ENCODE data around the gene ZNF787. TPM values are rescaled to one million over a fixed set of nuclear protein-coding genes. Genes with fewer than 3 reads are reported as not detected.
A peak's percentile ranks its signal among the peaks of the same experiment; 100 is the strongest.

Gene ZNF787
- total and polyA plus RNA-seq, 2 of the 8 experiments (the other 6 are each of a cell fraction or from before 2014, with no cell fraction given) = 19.7 to 56.0 TPM

- Histone ChIP-seq H3K23me2 (ENCODE audit: low read depth, low read length) (no peaks in the 10 kb centered on the region), H2AK5ac (ENCODE audit: low read depth, low read length) (0 out of 2 replicates have a peak overlapping the region, but pooled peaks have one; percentile 53), H4K91ac (replicated peaks; ENCODE audit: insufficient read length, low read length) (no peak overlapping the region), H4K5ac (ENCODE audit: insufficient read length, low read depth, low read length) (no peak overlapping the region), H2BK12ac (ENCODE audit: low read depth, low read length) (0 out of 2 replicates have a peak overlapping the region, but pooled peaks have one; percentile 39), H2BK15ac (ENCODE audit: low read length) (no peak overlapping the region), H3K79me2 (ENCODE audit: control insufficient read depth in 1 of 2, insufficient read depth in 2 of 2, low read length in 2 of 2) (peaks cover 39 to 88% of the 10 kb centered on the region in 2 experiments), H2BK20ac (ENCODE audit: low read length) (no peak overlapping the region; the same call in 1 of the 2 replicates), H4K8ac (ENCODE audit: extremely low read depth, insufficient read depth, low read length) (0 out of 2 replicates have a peak overlapping the region, but pooled peaks have one; percentile 1), H3K27ac (ENCODE audit: low read depth, low read length) (peak overlapping the region; percentile 32; the same call in 1 of the 2 replicates), H3K9ac (replicated peaks in 1 of 4; ENCODE audit: extremely low read depth in 1 of 4, low read depth in 3 of 4, low read length in 3 of 4) (peak overlapping the region in 2 of 4 experiments; percentile 4 to 11; a peak in 2 of 7 replicates), H3K79me1 (ENCODE audit: low read depth, low read length) (peaks cover 20% of the 10 kb centered on the region), H3K4me2 (ENCODE audit: insufficient read depth in 1 of 2, low read depth in 2 of 2, low read length in 2 of 2) (peak overlapping the region; percentile 7 to 19; a peak in 3 of 4 replicates), H3K4me1 (replicated peaks in 1 of 4; ENCODE audit: control insufficient read depth in 3 of 4, insufficient read depth in 4 of 4, low read length in 3 of 4) (peaks cover 6 to 52% (median 34%) of the 10 kb centered on the region in 4 experiments), H3K4ac (replicated peaks; ENCODE audit: insufficient read length, low read depth, low read length) (no peak overlapping the region), H2AFZ (ENCODE audit: low read length) (no peak overlapping the region), H2BK5ac (ENCODE audit: low read depth, low read length) (peak overlapping the region; percentile 71; the same call in 1 of the 2 replicates), H3K23ac (ENCODE audit: insufficient read length) (no peak overlapping the region), H4K20me1 (replicated peaks in 1 of 2; ENCODE audit: control insufficient read depth in 1 of 2, insufficient read depth in 2 of 2, low read length in 2 of 2) (peaks cover 56% of the 10 kb centered on the region in 2 experiments), H3K36me3 (ENCODE audit: control insufficient read depth in 2 of 4, insufficient read depth in 4 of 4, low read length in 3 of 4) (no peaks in the 10 kb centered on the region), H3K27me3 (replicated peaks in 1 of 4; ENCODE audit: control insufficient read depth in 3 of 4, extremely low read depth in 1 of 4, insufficient read depth in 3 of 4, low read length in 3 of 4) (no peaks in the 10 kb centered on the region; a peak in 1 of 7 replicates), H3K9me3 (ENCODE audit: insufficient read depth in 2 of 2, low read depth in 1 of 2, low read length in 1 of 2) (no peaks in the 10 kb centered on the region), H3K56ac (replicated peaks; ENCODE audit: insufficient read length, low read depth, low read length) (no peak overlapping the region), H2BK120ac (replicated peaks; ENCODE audit: low read depth, low read length) (no peak overlapping the region), H3K14ac (ENCODE audit: insufficient read length) (no peak overlapping the region), H3K18ac (ENCODE audit: extremely low read depth, low read length) (peak overlapping the region; percentile 48; the same call in 1 of the 2 replicates), H3K4me3 (ENCODE audit: extremely low read depth in 1 of 4, insufficient read depth in 2 of 4, low read depth in 3 of 4, low read length in 4 of 4) (no peak overlapping the region)
- DNase-seq (ENCODE audit: low read depth in 1 of 2, low spot score in 2 of 2) (no peak), FAIRE-seq (no peak)
- ChIA-PET CTCF (ENCODE audit: partially characterized antibody) (interaction anchor here (0.6 to 1.7 kb wide), 5 partner anchors 28 to 201 kb away, joined by 4 to 8 read pairs (median 5); no protein-coding TSS in a partner anchor), POLR2A (ENCODE audit: partially characterized antibody) (interaction anchor here (0.8 to 6.0 kb wide), 10 partner anchors 9 to 452 kb away, joined by 3 to 51 read pairs (median 4); partner anchors contain the start of genes ZNF444 and ZNF787)
- WGBS, 2 experiments (ENCODE audit: extremely low coverage in 1 of 2, insufficient coverage in 1 of 2, insufficient read length in 1 of 2, insufficient replicate concordance in 2 of 2, low coverage in 1 of 2, low lambda C conversion rate in 2 of 2, missing lambda C conversion rate in 1 of 2) = 83% methylated on average over 24 of the region's 24 CpGs; no CpG with 5 or more reads in 1 of the 2 experiments
Measured at GRCh38 chr19:56108447-56109195, 12.5 kb downstream of the ZNF787 start.

Measured in H1 (cell line).